ENCODE data around the gene DPRX. TPM values are rescaled to one million over a fixed set of nuclear protein-coding genes. Genes with fewer than 3 reads are reported as not detected.

The DPRX gene
- total RNA-seq, 1 experiment from 2014 or later, result not detected

DNA sequence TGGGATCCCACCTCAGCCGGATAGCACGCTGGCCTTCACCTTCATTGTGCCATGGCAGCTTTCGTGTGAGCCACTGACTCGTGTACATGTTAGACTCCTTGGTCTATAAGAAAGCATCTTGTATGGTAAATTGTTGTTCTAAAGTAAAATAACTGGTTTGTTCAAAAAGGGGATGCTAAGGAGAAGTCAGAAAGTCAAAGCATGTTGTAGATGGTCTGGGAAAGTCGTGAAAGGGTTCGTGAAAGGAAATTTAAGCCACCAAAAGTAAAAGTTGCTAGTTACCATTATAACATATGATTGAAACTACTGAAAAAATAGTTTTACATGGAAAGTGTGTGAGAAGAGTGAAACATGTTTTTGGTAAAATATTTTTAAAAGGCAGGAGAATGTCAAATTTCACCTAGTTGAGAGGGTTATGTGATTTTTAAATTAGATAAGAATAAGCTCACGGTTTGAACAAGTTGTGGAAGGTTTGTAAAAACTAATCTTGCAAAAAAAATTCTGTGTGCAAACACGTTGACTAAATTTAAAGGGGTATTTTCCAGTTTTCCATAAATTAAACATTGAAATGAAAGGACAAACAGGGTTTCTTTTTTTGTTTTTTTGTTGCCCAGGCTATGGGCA, 23.4 kb downstream of the DPRX start (continued):
- TF ChIP-seq GRHL2 (CRISPR knock-in tag; IDR thresholded peaks at IDR 0.05; ENCODE audit: insufficient replicate concordance, severe bottlenecking) (no peak), IRF1 (CRISPR knock-in tag; IDR thresholded peaks at IDR 0.05) (no peak), IRF2 (CRISPR knock-in tag; IDR thresholded peaks at IDR 0.05; ENCODE audit: borderline replicate concordance, low read depth) (no peak), CTCF (IDR thresholded peaks at IDR 0.05) (no peak)

GRCh38 chr19:53657330-53657729, 25.5 kb downstream of the DPRX start:
- Mint-ChIP-seq H3K4me1 (peaks cover 37% of the 10 kb centered on the region), H3K9me3 (peaks cover 31% of the 10 kb centered on the region), H3K27ac (no peak overlapping the region), H3K36me3 (peaks cover 39% of the 10 kb centered on the region), H3K4me3 (no peak overlapping the region), H3K27me3 (ENCODE audit: low read depth) (peaks cover 8% of the 10 kb centered on the region)
- DNase-seq (ENCODE audit: low spot score), result no peak
- ChIA-PET CTCF (interaction anchor here (0.8 to 4.7 kb wide), 4 partner anchors 11 to 115 kb away, joined by 3 to 67 read pairs (median 25); no protein-coding TSS in a partner anchor), POLR2A (no interaction called here)
- no peak for ATAC-seq
- no peak for TF ChIP-seq SMAD4 (CRISPR knock-in tag; IDR thresholded peaks at IDR 0.05)
- no peak for TF ChIP-seq ZNF317 (CRISPR knock-in tag; IDR thresholded peaks at IDR 0.05; ENCODE audit: borderline replicate concordance, low read depth)
- no peak for TF ChIP-seq NR1H2 (CRISPR knock-in tag; IDR thresholded peaks at IDR 0.05)
- no peak for TF ChIP-seq CBFB (CRISPR knock-in tag; IDR thresholded peaks at IDR 0.05; ENCODE audit: low read depth)
- TF ChIP-seq SP1 (CRISPR knock-in tag; conservative IDR thresholded peaks at IDR 0.05), result no peak
- no peak for TF ChIP-seq NFE2L1 (CRISPR knock-in tag; IDR thresholded peaks at IDR 0.05)
- TF ChIP-seq NR3C1 (CRISPR knock-in tag; conservative IDR thresholded peaks at IDR 0.05; ENCODE audit: low read depth), result no peak
- TF ChIP-seq ZNF416 (CRISPR knock-in tag; IDR thresholded peaks at IDR 0.05), result no peak
- no peak for TF ChIP-seq ZNF512 (CRISPR knock-in tag; IDR thresholded peaks at IDR 0.05; ENCODE audit: borderline replicate concordance)
- TF ChIP-seq MAX (CRISPR knock-in tag; IDR thresholded peaks at IDR 0.05), result no peak
- no peak for TF ChIP-seq ZNF121 (CRISPR knock-in tag; IDR thresholded peaks at IDR 0.05)
- no peak for TF ChIP-seq ZNF396 (CRISPR knock-in tag; IDR thresholded peaks at IDR 0.05; ENCODE audit: borderline replicate concordance)
- TF ChIP-seq, protein P1, sequence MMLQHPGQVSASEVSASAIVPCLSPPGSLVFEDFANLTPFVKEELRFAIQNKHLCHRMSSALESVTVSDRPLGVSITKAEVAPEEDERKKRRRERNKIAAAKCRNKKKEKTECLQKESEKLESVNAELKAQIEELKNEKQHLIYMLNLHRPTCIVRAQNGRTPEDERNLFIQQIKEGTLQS (CRISPR knock-in tag; conservative IDR thresholded peaks at IDR 0.05), result no peak
- no peak for TF ChIP-seq ZNF423 (CRISPR knock-in tag; IDR thresholded peaks at IDR 0.05)
- TF ChIP-seq, protein P2, sequence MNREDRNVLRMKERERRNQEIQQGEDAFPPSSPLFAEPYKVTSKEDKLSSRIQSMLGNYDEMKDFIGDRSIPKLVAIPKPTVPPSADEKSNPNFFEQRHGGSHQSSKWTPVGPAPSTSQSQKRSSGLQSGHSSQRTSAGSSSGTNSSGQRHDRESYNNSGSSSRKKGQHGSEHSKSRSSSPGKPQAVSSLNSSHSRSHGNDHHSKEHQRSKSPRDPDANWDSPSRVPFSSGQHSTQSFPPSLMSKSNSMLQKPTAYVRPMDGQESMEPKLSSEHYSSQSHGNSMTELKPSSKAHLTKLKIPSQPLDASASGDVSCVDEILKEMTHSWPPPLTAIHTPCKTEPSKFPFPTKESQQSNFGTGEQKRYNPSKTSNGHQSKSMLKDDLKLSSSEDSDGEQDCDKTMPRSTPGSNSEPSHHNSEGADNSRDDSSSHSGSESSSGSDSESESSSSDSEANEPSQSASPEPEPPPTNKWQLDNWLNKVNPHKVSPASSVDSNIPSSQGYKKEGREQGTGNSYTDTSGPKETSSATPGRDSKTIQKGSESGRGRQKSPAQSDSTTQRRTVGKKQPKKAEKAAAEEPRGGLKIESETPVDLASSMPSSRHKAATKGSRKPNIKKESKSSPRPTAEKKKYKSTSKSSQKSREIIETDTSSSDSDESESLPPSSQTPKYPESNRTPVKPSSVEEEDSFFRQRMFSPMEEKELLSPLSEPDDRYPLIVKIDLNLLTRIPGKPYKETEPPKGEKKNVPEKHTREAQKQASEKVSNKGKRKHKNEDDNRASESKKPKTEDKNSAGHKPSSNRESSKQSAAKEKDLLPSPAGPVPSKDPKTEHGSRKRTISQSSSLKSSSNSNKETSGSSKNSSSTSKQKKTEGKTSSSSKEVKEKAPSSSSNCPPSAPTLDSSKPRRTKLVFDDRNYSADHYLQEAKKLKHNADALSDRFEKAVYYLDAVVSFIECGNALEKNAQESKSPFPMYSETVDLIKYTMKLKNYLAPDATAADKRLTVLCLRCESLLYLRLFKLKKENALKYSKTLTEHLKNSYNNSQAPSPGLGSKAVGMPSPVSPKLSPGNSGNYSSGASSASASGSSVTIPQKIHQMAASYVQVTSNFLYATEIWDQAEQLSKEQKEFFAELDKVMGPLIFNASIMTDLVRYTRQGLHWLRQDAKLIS (CRISPR knock-in tag; IDR thresholded peaks at IDR 0.05; ENCODE audit: borderline replicate concordance), result no peak

Data from WTC11 (cell line).